ENCODE measurements around the gene PLXNA2. TPM values are rescaled to one million over a fixed set of nuclear protein-coding genes. Genes with fewer than 3 reads are reported as not detected.

Gene PLXNA2
- total and polyA plus RNA-seq, 2 donors: 1.9 to 5.6 TPM

DNA sequence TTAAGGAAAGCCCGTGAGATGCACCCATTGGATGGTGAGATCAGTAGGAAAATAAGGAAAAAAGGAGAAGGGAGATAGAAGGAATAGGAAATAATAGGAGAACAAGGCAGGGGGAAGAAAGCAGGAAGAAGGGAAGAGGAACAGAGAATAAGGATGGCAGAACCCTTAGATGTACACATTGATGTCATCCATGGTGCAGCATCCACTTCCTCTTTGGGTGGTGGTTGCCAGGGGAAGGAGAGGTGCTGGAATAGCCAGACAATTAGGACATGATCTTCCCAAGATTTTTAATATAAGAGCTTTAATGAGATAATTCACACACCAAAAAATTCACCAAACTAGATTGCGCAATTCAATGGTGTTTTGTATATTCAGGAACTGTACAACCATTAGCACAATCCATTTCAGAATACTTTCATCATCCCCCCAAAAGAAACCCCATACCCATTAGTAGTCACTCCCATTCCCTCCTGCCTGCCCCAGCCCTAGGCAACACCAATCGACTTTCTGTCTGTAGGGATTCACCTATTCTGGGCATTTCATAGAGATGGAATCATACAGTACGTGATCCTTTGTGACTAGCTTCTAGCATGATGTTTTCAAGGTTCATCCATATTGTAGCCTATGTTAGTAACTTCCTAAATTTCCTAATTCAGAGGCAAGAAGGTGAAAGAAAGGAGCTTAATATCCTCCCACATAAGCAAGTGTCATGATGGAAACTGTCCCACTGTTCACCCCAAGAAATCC, 121.4 kb downstream of the PLXNA2 start:
- Histone ChIP-seq H3K27me3 (ENCODE audit: control insufficient read depth in 2 of 2, insufficient read depth in 1 of 2, low read length in 1 of 2) (no peaks in the 10 kb centered on the region), H3K9me3 (ENCODE audit: control insufficient read depth in 2 of 2, insufficient read depth in 1 of 2, low read length in 1 of 2) (no peaks in the 10 kb centered on the region), H3K4me3 (ENCODE audit: low read length in 2 of 2) (no peak overlapping the region), H3K27ac (ENCODE audit: low read depth in 1 of 2, low read length in 1 of 2) (no peak overlapping the region), H3K4me1 (ENCODE audit: control insufficient read depth in 2 of 2, insufficient read depth in 2 of 2, low read length in 2 of 2) (peaks cover 4 to 12% of the 10 kb centered on the region in 2 donors), H3K36me3 (ENCODE audit: control insufficient read depth in 2 of 2, insufficient read depth in 2 of 2, low read length in 1 of 2) (no peaks in the 10 kb centered on the region)
- no peak for DNase-seq (ENCODE audit: low read depth in 6 of 9, low spot score in 9 of 9)
- WGBS: 97% methylated on average over 4 of the region's 4 CpGs

GRCh38 chr1:208121813-208122364, 122.3 kb downstream of the PLXNA2 start:
- Histone ChIP-seq H3K27me3 (ENCODE audit: control insufficient read depth in 2 of 2, insufficient read depth in 1 of 2, low read length in 1 of 2) (no peaks in the 10 kb centered on the region), H3K27ac (ENCODE audit: low read depth in 1 of 2, low read length in 1 of 2) (no peak overlapping the region), H3K9me3 (ENCODE audit: control insufficient read depth in 2 of 2, insufficient read depth in 1 of 2, low read length in 1 of 2) (no peaks in the 10 kb centered on the region), H3K36me3 (ENCODE audit: control insufficient read depth in 2 of 2, insufficient read depth in 2 of 2, low read length in 1 of 2) (no peaks in the 10 kb centered on the region), H3K4me1 (ENCODE audit: control insufficient read depth in 2 of 2, insufficient read depth in 2 of 2, low read length in 2 of 2) (peaks cover 9 to 20% of the 10 kb centered on the region in 2 donors), H3K4me3 (ENCODE audit: low read length in 2 of 2) (no peak overlapping the region)
- DNase-seq (ENCODE audit: low read depth in 6 of 9, low spot score in 9 of 9): no peak
- 99% methylated on average over 3 of the region's 3 CpGs for WGBS

DNA sequence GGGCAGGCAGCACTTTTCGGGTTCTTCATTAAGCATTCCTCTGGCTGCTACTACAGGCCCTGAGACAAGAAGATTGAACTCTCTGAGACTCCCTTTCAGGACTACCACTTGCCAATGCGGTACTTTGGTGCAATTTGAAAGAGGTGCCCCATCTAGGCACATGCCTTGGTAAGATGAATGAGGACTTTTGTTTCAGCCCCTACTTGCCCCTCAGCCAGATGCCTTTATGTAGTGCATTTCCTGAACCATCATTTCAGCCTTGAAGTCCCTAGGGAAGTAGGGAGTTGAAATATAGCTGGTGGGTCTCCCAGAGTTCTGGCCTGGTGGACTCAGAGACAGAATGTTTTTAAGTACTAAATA, 123.8 kb downstream of the PLXNA2 start:
- WGBS: over 99% methylated on average over 2 of the region's 2 CpGs
- no peaks in the 10 kb centered on the region for H3K36me3 ChIP-seq (ENCODE audit: control insufficient read depth in 2 of 2, insufficient read depth in 2 of 2, low read length in 1 of 2)
- no peak overlapping the region for H3K4me3 ChIP-seq (ENCODE audit: low read length in 2 of 2)
- H3K27me3 ChIP-seq (ENCODE audit: control insufficient read depth in 2 of 2, insufficient read depth in 1 of 2, low read length in 1 of 2): no peaks in the 10 kb centered on the region
- H3K9me3 ChIP-seq (ENCODE audit: control insufficient read depth in 2 of 2, insufficient read depth in 1 of 2, low read length in 1 of 2): no peaks in the 10 kb centered on the region
- H3K27ac ChIP-seq (ENCODE audit: low read depth in 1 of 2, low read length in 1 of 2): no peak overlapping the region
- DNase-seq (ENCODE audit: low read depth in 6 of 9, low spot score in 9 of 9): no peak
- peaks cover 9 to 18% of the 10 kb centered on the region in 2 donors for H3K4me1 ChIP-seq (ENCODE audit: control insufficient read depth in 2 of 2, insufficient read depth in 2 of 2, low read length in 2 of 2)

DNA sequence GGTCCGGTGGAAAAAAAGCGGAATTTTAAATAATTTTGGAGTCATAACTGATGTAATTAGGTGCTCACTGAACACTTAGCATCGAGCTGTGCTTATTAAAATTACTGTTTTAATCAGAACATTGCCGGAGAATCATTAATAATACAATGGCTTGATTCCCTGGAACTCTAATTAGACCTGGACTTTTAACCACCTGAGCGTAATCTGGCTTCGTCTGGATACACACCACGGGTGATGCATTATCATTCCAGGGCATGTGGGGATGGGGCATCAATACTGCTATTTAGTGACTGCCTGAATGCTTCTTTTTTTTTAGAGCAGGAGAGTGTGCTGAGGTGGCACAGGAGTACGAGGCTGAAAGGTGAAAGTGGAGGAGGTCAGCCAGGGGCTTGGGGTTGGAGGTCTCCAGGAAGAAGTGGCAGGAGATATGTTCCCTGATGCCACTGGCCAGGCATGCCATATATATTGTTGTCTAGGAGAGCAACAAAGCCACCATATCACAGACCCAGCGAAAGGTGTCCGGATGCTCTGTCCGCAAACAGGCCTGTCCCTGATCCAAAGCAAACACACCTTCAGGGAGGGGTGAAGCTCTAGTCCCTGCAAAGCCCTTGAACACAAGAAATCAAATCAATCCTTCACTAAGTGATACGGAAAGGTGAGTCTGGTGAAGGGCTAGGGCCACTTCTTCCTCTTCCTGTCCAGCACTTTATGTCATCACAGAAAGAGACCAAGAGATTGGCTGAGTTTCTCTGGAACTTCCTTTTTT, 125.2 kb downstream of the PLXNA2 start:
- WGBS: 88% methylated on average over 12 of the region's 12 CpGs
- Histone ChIP-seq H3K9me3 (ENCODE audit: control insufficient read depth in 2 of 2, insufficient read depth in 1 of 2, low read length in 1 of 2) (no peaks in the 10 kb centered on the region), H3K27me3 (ENCODE audit: control insufficient read depth in 2 of 2, insufficient read depth in 1 of 2, low read length in 1 of 2) (no peaks in the 10 kb centered on the region), H3K36me3 (ENCODE audit: control insufficient read depth in 2 of 2, insufficient read depth in 2 of 2, low read length in 1 of 2) (no peaks in the 10 kb centered on the region), H3K4me1 (ENCODE audit: control insufficient read depth in 2 of 2, insufficient read depth in 2 of 2, low read length in 2 of 2) (peaks cover 9 to 18% of the 10 kb centered on the region in 2 donors), H3K27ac (ENCODE audit: low read depth in 1 of 2, low read length in 1 of 2) (no peak overlapping the region), H3K4me3 (ENCODE audit: low read length in 2 of 2) (no peak overlapping the region)
- no peak for DNase-seq (ENCODE audit: low read depth in 6 of 9, low spot score in 9 of 9)

DNA sequence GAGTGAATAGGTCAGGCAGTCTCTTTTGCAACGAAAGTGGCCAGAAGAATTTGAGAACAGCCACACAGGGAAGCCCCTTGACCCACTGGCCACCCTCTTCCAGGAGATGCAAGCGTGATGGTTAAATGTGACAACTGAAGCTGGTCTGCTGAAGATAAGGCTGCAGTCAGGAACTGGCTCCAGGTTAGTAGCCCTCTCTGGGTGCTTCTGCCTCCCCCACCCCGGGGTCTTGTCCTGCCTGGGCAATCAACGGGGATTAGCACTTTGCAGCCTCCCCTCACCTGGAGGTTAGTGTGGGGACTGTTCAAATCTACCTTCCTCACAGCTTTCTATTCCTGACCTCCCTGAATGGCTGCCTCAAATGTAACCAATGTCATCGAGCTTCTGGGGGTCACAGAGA, 125.9 kb downstream of the PLXNA2 start:
- H3K9me3 ChIP-seq (ENCODE audit: control insufficient read depth in 2 of 2, insufficient read depth in 1 of 2, low read length in 1 of 2): no peaks in the 10 kb centered on the region
- WGBS: 85% methylated on average over 5 of the region's 5 CpGs
- no peaks in the 10 kb centered on the region for H3K27me3 ChIP-seq (ENCODE audit: control insufficient read depth in 2 of 2, insufficient read depth in 1 of 2, low read length in 1 of 2)
- no peak overlapping the region for H3K27ac ChIP-seq (ENCODE audit: low read depth in 1 of 2, low read length in 1 of 2)
- H3K36me3 ChIP-seq (ENCODE audit: control insufficient read depth in 2 of 2, insufficient read depth in 2 of 2, low read length in 1 of 2): no peaks in the 10 kb centered on the region
- H3K4me3 ChIP-seq (ENCODE audit: low read length in 2 of 2): no peak overlapping the region
- H3K4me1 ChIP-seq (ENCODE audit: control insufficient read depth in 2 of 2, insufficient read depth in 2 of 2, low read length in 2 of 2): peaks cover 9 to 18% of the 10 kb centered on the region in 2 donors
- DNase-seq (ENCODE audit: low read depth in 6 of 9, low spot score in 9 of 9): no peak

DNA sequence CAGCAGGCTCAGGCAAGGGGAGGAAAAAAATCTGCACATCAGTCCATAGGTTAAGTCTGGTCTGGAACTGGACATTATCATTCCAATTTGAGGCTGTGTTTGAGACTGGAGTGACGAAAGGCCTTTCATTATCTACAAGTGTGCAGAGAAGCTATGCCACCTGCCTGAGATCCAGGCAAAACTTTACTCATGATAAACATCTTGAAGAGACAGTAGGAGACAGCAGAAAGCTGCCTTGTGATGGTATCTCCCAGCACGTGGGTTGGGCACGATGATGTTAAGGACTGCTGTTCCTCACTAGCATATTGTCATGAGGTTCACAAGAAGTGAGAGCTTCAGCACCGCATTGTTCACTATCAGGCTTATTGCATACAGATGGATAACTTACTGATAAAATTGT, 126.4 kb downstream of the PLXNA2 start:
- H3K9me3 ChIP-seq (ENCODE audit: control insufficient read depth in 2 of 2, insufficient read depth in 1 of 2, low read length in 1 of 2): no peaks in the 10 kb centered on the region
- H3K36me3 ChIP-seq (ENCODE audit: control insufficient read depth in 2 of 2, insufficient read depth in 2 of 2, low read length in 1 of 2): no peaks in the 10 kb centered on the region
- H3K27ac ChIP-seq (ENCODE audit: low read depth in 1 of 2, low read length in 1 of 2): peak overlapping the region in 1 of 2 donors; percentile 42
- H3K27me3 ChIP-seq (ENCODE audit: control insufficient read depth in 2 of 2, insufficient read depth in 1 of 2, low read length in 1 of 2): no peaks in the 10 kb centered on the region
- DNase-seq (ENCODE audit: low read depth in 6 of 9, low spot score in 9 of 9): peak; percentile 38 to 84 (median 58)
- H3K4me3 ChIP-seq (ENCODE audit: low read length in 2 of 2): no peak overlapping the region
- peaks cover 9 to 18% of the 10 kb centered on the region in 2 donors for H3K4me1 ChIP-seq (ENCODE audit: control insufficient read depth in 2 of 2, insufficient read depth in 2 of 2, low read length in 2 of 2)
- WGBS: 50% methylated on average over 4 of the region's 4 CpGs

DNA sequence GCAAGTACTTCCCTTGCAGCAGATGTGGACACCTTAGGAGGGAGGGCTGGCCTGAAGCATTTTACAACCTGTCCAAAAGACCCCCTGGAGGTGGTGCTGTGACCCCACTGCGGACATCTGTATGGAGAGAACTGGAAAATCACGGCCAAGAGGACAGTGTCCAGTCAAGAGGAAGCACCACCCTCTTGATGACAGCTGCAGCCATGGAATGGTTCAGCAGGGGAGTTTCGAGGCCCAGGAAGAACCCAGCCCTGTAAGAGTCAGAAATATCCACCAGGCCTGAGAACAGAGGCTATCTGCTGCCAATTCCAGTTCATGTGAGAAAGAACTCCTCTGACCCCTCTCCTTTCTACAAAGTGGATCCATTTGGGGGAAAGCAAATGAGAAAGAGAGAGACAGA, 126.8 kb downstream of the PLXNA2 start:
- Histone ChIP-seq H3K4me1 (ENCODE audit: control insufficient read depth in 2 of 2, insufficient read depth in 2 of 2, low read length in 2 of 2) (peaks cover 9 to 18% of the 10 kb centered on the region in 2 donors), H3K27me3 (ENCODE audit: control insufficient read depth in 2 of 2, insufficient read depth in 1 of 2, low read length in 1 of 2) (no peaks in the 10 kb centered on the region), H3K27ac (ENCODE audit: low read depth in 1 of 2, low read length in 1 of 2) (peak overlapping the region in 1 of 2 donors; percentile 42), H3K9me3 (ENCODE audit: control insufficient read depth in 2 of 2, insufficient read depth in 1 of 2, low read length in 1 of 2) (no peaks in the 10 kb centered on the region), H3K4me3 (ENCODE audit: low read length in 2 of 2) (no peak overlapping the region), H3K36me3 (ENCODE audit: control insufficient read depth in 2 of 2, insufficient read depth in 2 of 2, low read length in 1 of 2) (no peaks in the 10 kb centered on the region)
- 92% methylated on average over 3 of the region's 3 CpGs for WGBS
- no peak for DNase-seq (ENCODE audit: low read depth in 6 of 9, low spot score in 9 of 9)

- Histone ChIP-seq H3K4me3 (ENCODE audit: low read length in 2 of 2) (no peak overlapping the region), H3K36me3 (ENCODE audit: control insufficient read depth in 2 of 2, insufficient read depth in 2 of 2, low read length in 1 of 2) (no peaks in the 10 kb centered on the region), H3K9me3 (ENCODE audit: control insufficient read depth in 2 of 2, insufficient read depth in 1 of 2, low read length in 1 of 2) (no peaks in the 10 kb centered on the region), H3K27ac (ENCODE audit: low read depth in 1 of 2, low read length in 1 of 2) (no peak overlapping the region), H3K27me3 (ENCODE audit: control insufficient read depth in 2 of 2, insufficient read depth in 1 of 2, low read length in 1 of 2) (no peaks in the 10 kb centered on the region), H3K4me1 (ENCODE audit: control insufficient read depth in 2 of 2, insufficient read depth in 2 of 2, low read length in 2 of 2) (peaks cover 9 to 18% of the 10 kb centered on the region in 2 donors)
- 98% methylated on average over 7 of the region's 7 CpGs for WGBS
- DNase-seq (ENCODE audit: low read depth in 6 of 9, low spot score in 9 of 9): no peak
These were observed 128.1 kb downstream of the PLXNA2 start for GRCh38 chr1:208115924-208116640.

DNA sequence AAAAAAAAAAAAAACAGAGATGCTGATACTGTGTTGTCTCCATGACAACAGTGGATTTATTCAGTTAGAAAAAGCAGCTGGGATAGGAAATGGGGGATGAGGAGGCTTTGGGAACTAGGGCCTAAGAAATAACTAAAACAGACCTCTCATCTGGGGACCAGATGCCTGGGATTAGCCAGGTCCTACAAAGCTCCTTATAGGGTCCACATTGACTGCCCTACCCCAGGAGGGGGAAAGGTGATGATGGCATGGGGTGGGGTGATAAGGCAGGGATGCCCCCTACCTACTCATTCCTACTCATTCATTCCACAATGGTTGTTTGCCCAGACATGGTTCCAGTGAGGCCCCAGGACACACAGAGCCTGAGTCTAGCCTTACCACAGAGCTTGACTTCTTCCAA, 131.2 kb downstream of the PLXNA2 start:
- Histone ChIP-seq H3K36me3 (ENCODE audit: control insufficient read depth in 2 of 2, insufficient read depth in 2 of 2, low read length in 1 of 2) (no peaks in the 10 kb centered on the region), H3K27me3 (ENCODE audit: control insufficient read depth in 2 of 2, insufficient read depth in 1 of 2, low read length in 1 of 2) (no peaks in the 10 kb centered on the region), H3K9me3 (ENCODE audit: control insufficient read depth in 2 of 2, insufficient read depth in 1 of 2, low read length in 1 of 2) (no peaks in the 10 kb centered on the region), H3K4me1 (ENCODE audit: control insufficient read depth in 2 of 2, insufficient read depth in 2 of 2, low read length in 2 of 2) (peaks cover 8 to 13% of the 10 kb centered on the region in 2 donors), H3K27ac (ENCODE audit: low read depth in 1 of 2, low read length in 1 of 2) (no peak overlapping the region), H3K4me3 (ENCODE audit: low read length in 2 of 2) (no peak overlapping the region)
- DNase-seq (ENCODE audit: low read depth in 6 of 9, low spot score in 9 of 9): no peak
